Panc1 (cell line): ENCODE results near the gene TMEM95. TPM values are rescaled to one million over a fixed set of nuclear protein-coding genes. Genes with fewer than 3 reads are reported as not detected.

Experiments used
- ATAC-seq: fragments of 200-7000 bp; cut with Tn5 transposase; 2 replicates; pipeline ENCODE4 v1.9.1; 2020; ENCODE audit warnings: mild to moderate bottlenecking, moderate library complexity
- BruUV-seq: library from RNA; stranded (reverse); fragments of 400-500 nt; replicated peaks from 2 replicates; lab custom pipeline; 2021; lab: Mats Ljungman, UMichigan
- CTCF ChIA-PET: fragments of 300-600 bp; sonication (Branson Sonifier 250); formaldehyde crosslinking; loops from one replicate; lab custom pipeline; 2022; ENCODE audit warnings: antibody characterized with exemption; lab: Charles Lee
- POLR2A ChIA-PET: fragments of 300-600 bp; sonication (Branson Sonifier 250); formaldehyde crosslinking; loops from one replicate; lab custom pipeline; 2022; ENCODE audit warnings: antibody characterized with exemption; lab: Charles Lee
- DNase-seq: peaks from one replicate; pipeline ENCODE4 v3.0.0-alpha.2; 2010; ENCODE audit warnings: low read depth, low spot score
- H3K27ac ChIP-seq: 2 replicates; pipeline ENCODE4 v1.5.1; 2011; ENCODE audit warnings: mild to moderate bottlenecking, low read length, inconsistent platforms
- H3K27me3 ChIP-seq: fragments of 200-500 bp; sonication (Bioruptor generic); 2 replicates; pipeline ENCODE4 v1.6.0; 2014; ENCODE audit warnings: low read length, inconsistent platforms; ENCODE audit not compliant: control insufficient read depth, insufficient read depth
- H3K36me3 ChIP-seq: fragments of 200-500 bp; sonication (Bioruptor generic); 2 replicates; pipeline ENCODE4 v1.5.1; 2014; ENCODE audit warnings: inconsistent platforms, mild to moderate bottlenecking, low read length, moderate library complexity; ENCODE audit not compliant: control insufficient read depth, insufficient read depth
- H3K4me1 ChIP-seq: 2 replicates; pipeline ENCODE4 v1.5.1; 2011; ENCODE audit warnings: inconsistent platforms, mild to moderate bottlenecking, low read length, moderate library complexity; ENCODE audit not compliant: control insufficient read depth, insufficient read depth
- H3K4me3 ChIP-seq, 2 experiments: 2 replicates each; pipeline ENCODE4 v1.5.1; 2011 to 2012; ENCODE audit warnings: low read depth in 2 of 2, low read length in 2 of 2, mild to moderate bottlenecking in 2 of 2, inconsistent platforms in 1 of 2, moderate library complexity in 1 of 2
- H3K9me3 ChIP-seq: fragments of 200-500 bp; sonication (Bioruptor generic); 2 replicates; pipeline ENCODE4 v1.5.1; 2014; ENCODE audit warnings: low read depth, mild to moderate bottlenecking, inconsistent platforms, low read length, moderate library complexity; ENCODE audit not compliant: control insufficient read depth, insufficient read depth
- POLR2AphosphoS5 ChIP-seq: IDR thresholded peaks from 2 replicates; pipeline ENCODE4 v1.6.1; 2012; ENCODE audit warnings: mild to moderate bottlenecking, low read depth, low read length, moderate library complexity
- REST ChIP-seq, 2 experiments: IDR thresholded peaks; 2 replicates each; pipeline ENCODE4 v1.6.1; 2011 to 2012; ENCODE audit warnings: low read depth in 2 of 2, control low read depth in 1 of 2, low read length in 1 of 2, mild to moderate bottlenecking in 1 of 2, moderate library complexity in 1 of 2; ENCODE audit not compliant: insufficient read depth in 1 of 2
- SIN3A ChIP-seq: IDR thresholded peaks from 2 replicates; pipeline ENCODE4 v1.6.1; 2012; ENCODE audit warnings: low read depth, mild to moderate bottlenecking, low read length, moderate library complexity, borderline replicate concordance; ENCODE audit not compliant: insufficient read depth
- TCF7L2 ChIP-seq: IDR thresholded peaks from 2 replicates; pipeline ENCODE4 v1.6.1; 2011; ENCODE audit warnings: mild to moderate bottlenecking, low read depth, low read length, inconsistent platforms
- in situ Hi-C: cut with HindIII; loops from 2 replicates; pipeline ENCODE4 v1.10.0; 2016; ENCODE audit warnings: low sequenced_read_pairs, low pct_unique_long_range_greater_than_20kb
- intact Hi-C: fragments of 100-400 bp; cut with micrococcal nuclease; formaldehyde crosslinking; loops from one replicate; pipeline ENCODE4 v1.10.0; 2022; ENCODE audit not compliant: unreplicated experiment
- total RNA-seq: library from RNA; stranded (reverse); gene quantifications from one replicate; pipeline ENCODE4 v1.2.1, GENCODE V29; 2021; ENCODE audit not compliant: unreplicated experiment
- TF ChIP-seq, protein P1 (sequence below): fragments of 450-650 bp; IDR thresholded peaks from 2 replicates; pipeline ENCODE4 v1.5.1; 2017; ENCODE audit warnings: mild to moderate bottlenecking

TMEM95 gene
- total RNA-seq, 1 experiment from 2014 or later: not detected

- POLR2A ChIA-PET: no interaction called here
- no peak for ATAC-seq
- CTCF ChIA-PET: interaction anchor here (0.5 kb wide), 1 partner anchor 94 kb away, joined by 4 read pairs; no protein-coding TSS in a partner anchor
These were observed 8.0 kb upstream of the TMEM95 start for GRCh38 chr17:7346761-7347614.

More at GRCh38 chr17:7346761-7347614, 8.0 kb upstream of the TMEM95 start:
- Histone ChIP-seq H3K4me3 (no peak overlapping the region), H3K4me1 (peaks cover 3% of the 10 kb centered on the region; the same call in 1 of the 2 replicates), H3K9me3 (no peaks in the 10 kb centered on the region), H3K36me3 (no peaks in the 10 kb centered on the region), H3K27ac (no peak overlapping the region), H3K27me3 (no peaks in the 10 kb centered on the region)
- in situ Hi-C loops (no loop called here), intact Hi-C loops (no loop called here)
- DNase-seq: no peak
- TF ChIP-seq REST (IDR thresholded peaks at IDR 0.05; ENCODE audit: insufficient read depth in 1 of 2, low read depth in 2 of 2, low read length in 1 of 2) (no peak), TCF7L2 (no peak), POLR2AphosphoS5 (no peak), SIN3A (no peak)
- TF ChIP-seq, protein P1, sequence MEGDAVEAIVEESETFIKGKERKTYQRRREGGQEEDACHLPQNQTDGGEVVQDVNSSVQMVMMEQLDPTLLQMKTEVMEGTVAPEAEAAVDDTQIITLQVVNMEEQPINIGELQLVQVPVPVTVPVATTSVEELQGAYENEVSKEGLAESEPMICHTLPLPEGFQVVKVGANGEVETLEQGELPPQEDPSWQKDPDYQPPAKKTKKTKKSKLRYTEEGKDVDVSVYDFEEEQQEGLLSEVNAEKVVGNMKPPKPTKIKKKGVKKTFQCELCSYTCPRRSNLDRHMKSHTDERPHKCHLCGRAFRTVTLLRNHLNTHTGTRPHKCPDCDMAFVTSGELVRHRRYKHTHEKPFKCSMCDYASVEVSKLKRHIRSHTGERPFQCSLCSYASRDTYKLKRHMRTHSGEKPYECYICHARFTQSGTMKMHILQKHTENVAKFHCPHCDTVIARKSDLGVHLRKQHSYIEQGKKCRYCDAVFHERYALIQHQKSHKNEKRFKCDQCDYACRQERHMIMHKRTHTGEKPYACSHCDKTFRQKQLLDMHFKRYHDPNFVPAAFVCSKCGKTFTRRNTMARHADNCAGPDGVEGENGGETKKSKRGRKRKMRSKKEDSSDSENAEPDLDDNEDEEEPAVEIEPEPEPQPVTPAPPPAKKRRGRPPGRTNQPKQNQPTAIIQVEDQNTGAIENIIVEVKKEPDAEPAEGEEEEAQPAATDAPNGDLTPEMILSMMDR: no peak
- BruUV-seq: no TSS peak
